Progenitor cell of endocrine pancreas (in vitro differentiated cells): ENCODE measurements around the gene RBP5. TPM values are rescaled to one million over a fixed set of nuclear protein-coding genes. Genes with fewer than 3 reads are reported as not detected.

Experiments used
- DNase-seq: peaks from one replicate; pipeline ENCODE4 v3.0.0; 2021; ENCODE audit warnings: low spot score; ENCODE audit not compliant: unreplicated experiment
- H3K27ac Mint-ChIP-seq: 2 replicates; pipeline ENCODE4 v1.8.0; 2021; ENCODE audit warnings: mild to moderate bottlenecking, moderate library complexity, mixed read lengths
- H3K27me3 Mint-ChIP-seq: 2 replicates; pipeline ENCODE4 v1.8.0; 2021; ENCODE audit warnings: mixed read lengths
- H3K36me3 Mint-ChIP-seq: 2 replicates; pipeline ENCODE4 v1.8.0; 2022; ENCODE audit warnings: mixed read lengths; ENCODE audit not compliant: insufficient read depth
- H3K4me1 Mint-ChIP-seq: 2 replicates; pipeline ENCODE4 v1.8.0; 2021; ENCODE audit warnings: low read depth, mixed read lengths
- H3K4me3 Mint-ChIP-seq: 2 replicates; pipeline ENCODE4 v1.8.0; 2021; ENCODE audit warnings: low read depth, mild to moderate bottlenecking, moderate library complexity, mixed read lengths
- H3K9me3 Mint-ChIP-seq: 2 replicates; pipeline ENCODE4 v1.8.0; 2021; ENCODE audit warnings: low read depth, mixed read lengths
- total RNA-seq: library from RNA; stranded (reverse); gene quantifications from 2 replicates; pipeline ENCODE4 v1.2.1, GENCODE V29; 2021
- TF ChIP-seq, protein P1 (sequence below): fragments of 200-600 bp; sonication (generic); IDR thresholded peaks from one replicate; pipeline ENCODE4 v1.5.0; 2021; ENCODE audit warnings: antibody characterized with exemption, mild to moderate bottlenecking; ENCODE audit not compliant: unreplicated experiment

The RBP5 gene
- total RNA-seq, 1 donor from 2014 or later = 5.8 TPM

DNA sequence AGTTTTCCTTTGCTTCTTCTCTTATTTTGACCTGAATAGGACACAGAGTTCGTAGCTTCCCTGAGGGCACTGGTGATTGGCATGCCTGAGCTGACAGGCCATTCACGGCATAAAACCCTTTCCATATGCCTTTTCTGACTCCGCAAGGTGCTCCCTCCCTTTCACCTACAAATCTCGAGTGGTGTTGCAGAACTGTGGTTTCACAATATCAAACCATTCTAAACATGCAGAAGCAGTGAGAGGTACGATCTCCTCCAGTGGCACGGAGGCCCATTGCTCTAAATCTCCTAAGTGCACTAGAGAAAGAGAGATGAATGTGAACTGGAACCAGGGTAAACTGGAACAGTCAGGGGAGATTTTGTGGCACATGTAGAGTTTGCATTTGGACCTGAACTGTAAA lies 25.4 kb upstream of the RBP5 start:
- TF ChIP-seq, protein P1, sequence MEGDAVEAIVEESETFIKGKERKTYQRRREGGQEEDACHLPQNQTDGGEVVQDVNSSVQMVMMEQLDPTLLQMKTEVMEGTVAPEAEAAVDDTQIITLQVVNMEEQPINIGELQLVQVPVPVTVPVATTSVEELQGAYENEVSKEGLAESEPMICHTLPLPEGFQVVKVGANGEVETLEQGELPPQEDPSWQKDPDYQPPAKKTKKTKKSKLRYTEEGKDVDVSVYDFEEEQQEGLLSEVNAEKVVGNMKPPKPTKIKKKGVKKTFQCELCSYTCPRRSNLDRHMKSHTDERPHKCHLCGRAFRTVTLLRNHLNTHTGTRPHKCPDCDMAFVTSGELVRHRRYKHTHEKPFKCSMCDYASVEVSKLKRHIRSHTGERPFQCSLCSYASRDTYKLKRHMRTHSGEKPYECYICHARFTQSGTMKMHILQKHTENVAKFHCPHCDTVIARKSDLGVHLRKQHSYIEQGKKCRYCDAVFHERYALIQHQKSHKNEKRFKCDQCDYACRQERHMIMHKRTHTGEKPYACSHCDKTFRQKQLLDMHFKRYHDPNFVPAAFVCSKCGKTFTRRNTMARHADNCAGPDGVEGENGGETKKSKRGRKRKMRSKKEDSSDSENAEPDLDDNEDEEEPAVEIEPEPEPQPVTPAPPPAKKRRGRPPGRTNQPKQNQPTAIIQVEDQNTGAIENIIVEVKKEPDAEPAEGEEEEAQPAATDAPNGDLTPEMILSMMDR = no peak
- Mint-ChIP-seq H3K4me1 (peaks cover 3% of the 10 kb centered on the region), H3K36me3 (peaks cover 32% of the 10 kb centered on the region), H3K9me3 (no peaks in the 10 kb centered on the region), H3K4me3 (no peak overlapping the region), H3K27me3 (no peaks in the 10 kb centered on the region), H3K27ac (no peak overlapping the region)
- DNase-seq = no peak

DNA sequence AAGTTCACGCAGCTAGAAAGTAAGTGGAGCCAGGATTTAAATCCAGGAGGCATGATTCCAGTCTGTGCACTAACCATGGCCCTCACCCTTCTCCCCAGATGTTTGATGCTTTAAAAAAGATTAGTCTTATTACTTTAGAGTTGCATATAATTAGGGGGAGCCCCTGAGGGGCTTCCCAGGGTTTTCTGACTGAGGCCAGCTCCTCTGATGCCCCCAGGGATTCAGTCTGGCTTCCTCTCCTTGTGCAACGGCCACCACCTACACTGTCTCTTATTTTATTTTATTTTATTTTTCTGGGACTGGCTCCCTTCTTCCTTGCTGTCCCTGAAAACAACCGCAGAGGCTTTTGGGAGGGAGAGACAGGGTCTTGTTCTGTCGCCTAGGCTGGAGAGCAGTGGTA lies 24.1 kb upstream of the RBP5 start:
- Mint-ChIP-seq H3K36me3 (peaks cover 43% of the 10 kb centered on the region), H3K4me1 (peaks cover 3% of the 10 kb centered on the region), H3K4me3 (no peak overlapping the region), H3K27me3 (no peaks in the 10 kb centered on the region), H3K27ac (no peak overlapping the region), H3K9me3 (no peaks in the 10 kb centered on the region)
- DNase-seq = no peak
- TF ChIP-seq, protein P1 = no peak

DNA sequence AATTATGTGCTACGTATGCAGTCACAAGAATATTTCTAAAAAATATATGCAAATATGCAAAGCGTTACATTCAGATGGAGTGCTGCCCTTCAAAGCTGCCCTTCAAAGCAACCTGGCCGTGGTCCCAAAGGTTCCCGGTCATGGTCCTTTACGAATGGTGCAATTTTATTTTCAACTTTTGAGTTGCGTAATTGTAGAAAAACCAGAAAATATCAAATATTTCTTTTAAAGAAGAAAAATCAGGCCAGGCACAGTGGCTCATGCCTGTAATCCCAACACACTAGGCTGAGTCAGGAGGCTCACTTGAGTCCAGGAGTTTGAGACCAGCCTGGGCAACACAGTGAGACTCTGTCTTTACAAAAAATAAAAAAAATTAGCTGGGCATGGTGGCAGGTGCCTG lies 22.8 kb upstream of the RBP5 start:
- Mint-ChIP-seq H3K4me1 (peaks cover 3% of the 10 kb centered on the region), H3K27me3 (no peaks in the 10 kb centered on the region), H3K4me3 (no peak overlapping the region), H3K27ac (no peak overlapping the region), H3K9me3 (no peaks in the 10 kb centered on the region), H3K36me3 (peaks cover 45% of the 10 kb centered on the region)
- TF ChIP-seq, protein P1 = no peak
- no peak for DNase-seq

DNA sequence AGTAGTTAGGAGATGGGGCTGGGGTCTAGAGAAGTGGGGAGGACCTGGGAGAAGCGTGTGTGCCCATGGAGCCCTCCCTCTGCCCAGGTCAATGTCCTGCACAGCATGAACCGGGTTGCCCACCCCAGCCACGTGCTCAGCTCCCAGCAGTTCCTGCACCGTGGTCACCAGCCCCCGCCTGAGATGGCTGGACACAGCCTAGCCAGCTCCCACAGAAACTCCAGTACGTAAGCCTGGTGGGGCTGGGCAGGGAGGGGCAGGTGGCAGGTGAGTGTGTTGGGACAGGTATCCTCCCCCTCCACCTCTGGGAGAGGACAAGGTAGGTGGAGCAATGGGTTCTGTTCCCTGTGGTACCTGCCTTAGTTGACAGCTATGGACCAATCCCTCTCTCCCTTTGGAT lies 22.2 kb upstream of the RBP5 start:
- H3K4me1 Mint-ChIP-seq = peaks cover 3% of the 10 kb centered on the region
- H3K9me3 Mint-ChIP-seq = no peaks in the 10 kb centered on the region
- H3K36me3 Mint-ChIP-seq = peaks cover 48% of the 10 kb centered on the region
- no peak for DNase-seq
- no peak overlapping the region for H3K4me3 Mint-ChIP-seq
- TF ChIP-seq, protein P1 = no peak
- H3K27ac Mint-ChIP-seq = no peak overlapping the region
- no peaks in the 10 kb centered on the region for H3K27me3 Mint-ChIP-seq

DNA sequence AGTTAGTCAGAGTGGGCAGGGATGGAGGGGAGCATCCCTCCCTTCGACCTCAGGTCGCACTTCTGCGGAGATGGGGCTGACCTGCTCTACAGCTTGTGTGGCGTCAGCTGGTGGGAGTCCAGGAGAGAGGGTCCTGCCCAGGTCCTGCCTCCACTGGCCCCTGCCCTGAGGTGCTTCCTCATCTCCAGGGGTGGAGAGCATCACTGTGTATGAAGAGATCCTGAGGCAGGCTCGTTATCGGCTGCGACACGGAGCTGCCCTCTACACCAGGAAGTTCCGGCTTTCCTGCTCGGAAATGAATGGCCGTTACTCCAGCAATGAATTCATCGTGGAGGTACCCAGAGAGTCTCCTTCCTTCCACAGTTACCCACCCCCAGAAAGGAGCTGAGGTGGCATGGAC lies 21.7 kb upstream of the RBP5 start:
- peaks cover 50% of the 10 kb centered on the region for H3K36me3 Mint-ChIP-seq
- H3K9me3 Mint-ChIP-seq = no peaks in the 10 kb centered on the region
- no peak overlapping the region for H3K4me3 Mint-ChIP-seq
- DNase-seq = no peak
- H3K27ac Mint-ChIP-seq = no peak overlapping the region
- TF ChIP-seq, protein P1 = no peak
- H3K4me1 Mint-ChIP-seq = peaks cover 3% of the 10 kb centered on the region
- no peaks in the 10 kb centered on the region for H3K27me3 Mint-ChIP-seq
